ENCODE results near the gene MS4A8. TPM values are rescaled to one million over a fixed set of nuclear protein-coding genes. Genes with fewer than 3 reads are reported as not detected.
"Not testable (repeated sequence)": the region's sequence is repeated elsewhere in the genome, so short reads cannot be mapped to it uniquely, and the experiment has no call there.

Gene MS4A8
- total RNA-seq, 1 donor from 2014 or later: not detected

- no peak for DNase-seq (ENCODE audit: low read depth in 2 of 2)
These were observed 25.0 kb downstream of the MS4A8 start, which contains the start of gene MS4A18 for GRCh38 chr11:60724420-60724819. MS4A18 (plus strand) TSS chr11:60724720.

- no peak for DNase-seq (ENCODE audit: low read depth in 2 of 2)
These were observed 26.2 kb downstream of the MS4A8 start for GRCh38 chr11:60725592-60725991.

GRCh38 chr11:60731586-60731985, 32.2 kb downstream of the MS4A8 start:
- no peak for DNase-seq (ENCODE audit: low read depth in 2 of 2)

GRCh38 chr11:60734279-60734678, 34.9 kb downstream of the MS4A8 start:
- no peak for DNase-seq (ENCODE audit: low read depth in 2 of 2)

- no peak for DNase-seq (ENCODE audit: low read depth in 2 of 2)
These were observed 39.7 kb downstream of the MS4A8 start for GRCh38 chr11:60739114-60739513.

- DNase-seq (ENCODE audit: low read depth in 2 of 2): no peak
These were observed 41.2 kb downstream of the MS4A8 start for GRCh38 chr11:60740573-60740972.

GRCh38 chr11:60741421-60741820, 42.0 kb downstream of the MS4A8 start:
- no peak for DNase-seq (ENCODE audit: low read depth in 2 of 2)

- no peak for DNase-seq (ENCODE audit: low read depth in 2 of 2)
These were observed 43.6 kb downstream of the MS4A8 start for GRCh38 chr11:60743058-60743457.

- DNase-seq (ENCODE audit: low read depth in 2 of 2): no peak
These were observed 44.7 kb downstream of the MS4A8 start for GRCh38 chr11:60744114-60744513.

- no peak for DNase-seq (ENCODE audit: low read depth in 2 of 2)
These were observed 48.0 kb downstream of the MS4A8 start for GRCh38 chr11:60747359-60747873.

GRCh38 chr11:60748225-60748624, 48.8 kb downstream of the MS4A8 start:
- no peak for DNase-seq (ENCODE audit: low read depth in 2 of 2)

- DNase-seq (ENCODE audit: low read depth in 2 of 2): no peak
These were observed 49.4 kb downstream of the MS4A8 start for GRCh38 chr11:60748821-60749220.

- no peak for DNase-seq (ENCODE audit: low read depth in 2 of 2)
These were observed 51.5 kb downstream of the MS4A8 start for GRCh38 chr11:60750911-60751310.

GRCh38 chr11:60753309-60753708, 53.9 kb downstream of the MS4A8 start:
- DNase-seq (ENCODE audit: low read depth in 2 of 2): no peak

- no peak for DNase-seq (ENCODE audit: low read depth in 2 of 2)
These were observed 55.5 kb downstream of the MS4A8 start for GRCh38 chr11:60754887-60755286.

- DNase-seq (ENCODE audit: low read depth in 2 of 2): peak in 1 of 2 donors; percentile 26
These were observed 57.1 kb downstream of the MS4A8 start, which contains the start of gene MS4A15 for GRCh38 chr11:60756307-60757032. MS4A15 (plus strand) TSS chr11:60756867; CDS start chr11:60763734, 6,867 bp downstream.

- DNase-seq (ENCODE audit: low read depth in 2 of 2): no peak
These were observed 57.9 kb downstream of the MS4A8 start for GRCh38 chr11:60757231-60757800.

- not testable (repeated sequence) for DNase-seq (ENCODE audit: low read depth in 2 of 2)
These were observed 59.3 kb downstream of the MS4A8 start for GRCh38 chr11:60758671-60759070.

GRCh38 chr11:60759438-60760225, 60.2 kb downstream of the MS4A8 start:
- not testable (repeated sequence) for DNase-seq (ENCODE audit: low read depth in 2 of 2)

- DNase-seq (ENCODE audit: low read depth in 2 of 2): no peak
These were observed 62.2 kb downstream of the MS4A8 start for GRCh38 chr11:60761436-60762190.

All from dermis microvascular lymphatic vessel endothelial cell (primary cell).